Activated CD8-positive, alpha-beta memory T cell treated with anti-CD3 and anti-CD28 coated beads, Interleukin-2, amount 50 U/mL, for 24 hours (primary cell): ENCODE data around the gene ARMH1.

ENCODE experiments used
- DNase-seq: peaks from one replicate; pipeline ENCODE4 v3.0.0-alpha.2; 2020; ENCODE audit errors: extremely low read depth

ARMH1 gene

DNA sequence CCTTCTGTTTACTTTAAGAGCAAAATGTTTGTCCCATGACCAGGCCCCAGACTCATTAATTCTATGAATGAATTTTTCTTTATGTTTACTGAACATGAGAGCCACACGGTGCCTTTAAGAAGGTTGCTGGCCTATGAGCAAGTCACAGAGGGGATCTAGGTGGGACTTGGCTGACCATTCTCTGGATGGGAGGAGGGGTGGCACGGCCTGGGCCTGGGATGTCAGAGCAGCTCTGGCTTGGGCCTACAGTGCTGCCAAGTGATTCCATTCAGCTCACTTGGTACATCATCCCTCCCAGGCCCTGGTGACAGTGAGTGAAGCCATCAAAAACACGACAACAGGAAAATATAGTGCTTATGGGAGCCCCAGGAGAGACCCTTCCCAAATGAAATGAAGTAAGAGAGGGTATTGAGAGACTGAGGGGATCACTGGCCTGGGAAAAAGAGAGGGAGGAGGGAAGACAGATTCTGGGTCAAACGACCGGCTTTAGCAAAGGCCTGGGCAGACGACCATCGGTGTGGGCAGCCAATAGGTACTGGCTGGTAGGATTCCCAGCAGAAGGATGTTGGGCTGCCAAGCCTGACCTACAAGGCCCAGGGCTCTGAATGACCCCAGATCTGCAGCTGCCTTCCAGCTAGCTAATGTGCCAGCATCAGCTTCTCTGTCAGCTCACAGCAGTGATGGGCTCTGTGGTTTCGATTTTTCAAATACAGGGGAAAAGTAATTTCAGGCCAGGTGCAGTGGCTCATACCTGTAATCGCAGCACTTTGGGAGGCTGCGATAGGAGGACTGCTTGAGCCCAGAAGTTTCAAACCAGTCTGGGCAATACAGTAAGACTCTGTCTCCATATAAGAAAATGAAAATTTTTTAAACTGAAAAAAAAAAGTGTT is 3.5 kb upstream of the ARMH1 start:
- no peak for DNase-seq

- DNase-seq = no peak
Observed at GRCh38 chr1:44672254-44672955, 2.1 kb upstream of the ARMH1 start.

DNA sequence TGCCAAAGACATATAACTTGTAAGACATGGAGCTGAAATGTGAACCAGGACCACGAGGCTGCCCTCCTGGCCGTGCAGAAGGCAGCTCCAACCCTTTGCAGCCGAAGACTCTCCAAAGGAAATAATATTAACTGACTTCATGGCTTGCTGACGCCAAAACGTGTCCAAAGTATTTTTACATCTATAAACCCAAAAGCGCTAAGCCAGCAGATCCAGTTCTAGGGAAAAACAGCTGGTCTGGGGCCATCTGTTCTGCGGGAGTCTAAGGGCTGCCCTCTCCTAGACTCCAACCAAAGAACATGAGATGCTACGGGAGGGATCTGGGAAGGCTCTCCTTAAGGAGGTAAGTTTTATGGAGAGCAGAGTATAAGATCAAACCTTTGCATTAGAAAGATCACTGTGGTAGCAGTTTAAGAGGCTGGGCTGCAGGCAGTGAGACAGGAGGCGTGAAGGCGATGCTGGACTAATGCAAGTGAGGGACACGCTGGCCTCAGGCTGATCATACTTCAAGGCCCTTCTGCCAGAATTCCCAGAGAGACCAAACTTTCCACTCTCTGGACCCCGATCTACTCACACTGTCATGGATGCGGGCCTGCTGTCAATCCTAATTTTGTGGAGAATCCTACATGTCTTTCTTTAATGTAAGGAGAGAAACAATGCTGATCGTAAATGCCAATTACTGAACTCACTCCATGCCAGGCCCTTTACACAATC is 1.4 kb upstream of the ARMH1 start:
- DNase-seq = no peak

DNA sequence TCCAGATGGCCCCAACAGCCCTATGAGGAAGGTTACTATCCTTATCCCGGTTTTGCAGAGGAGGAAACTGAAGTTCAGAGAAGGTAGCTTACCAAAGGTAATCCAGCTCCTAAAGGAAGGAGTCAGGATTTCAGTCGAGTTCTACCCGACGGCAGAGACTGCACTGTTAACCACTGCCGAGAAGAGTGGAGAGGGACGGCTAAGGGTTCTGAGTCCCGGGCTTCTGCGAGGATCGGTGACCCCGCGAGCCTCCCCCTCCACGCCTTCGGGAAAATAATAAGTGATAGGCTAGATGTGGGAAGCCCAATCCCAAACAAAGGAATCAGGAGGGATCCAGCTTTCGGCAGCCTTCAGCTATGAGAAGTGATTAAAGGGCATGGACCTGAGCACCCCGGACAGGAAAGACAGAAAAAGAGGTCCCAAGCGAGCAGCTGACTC is 820 bp upstream of the ARMH1 start:
- DNase-seq = no peak

DNA sequence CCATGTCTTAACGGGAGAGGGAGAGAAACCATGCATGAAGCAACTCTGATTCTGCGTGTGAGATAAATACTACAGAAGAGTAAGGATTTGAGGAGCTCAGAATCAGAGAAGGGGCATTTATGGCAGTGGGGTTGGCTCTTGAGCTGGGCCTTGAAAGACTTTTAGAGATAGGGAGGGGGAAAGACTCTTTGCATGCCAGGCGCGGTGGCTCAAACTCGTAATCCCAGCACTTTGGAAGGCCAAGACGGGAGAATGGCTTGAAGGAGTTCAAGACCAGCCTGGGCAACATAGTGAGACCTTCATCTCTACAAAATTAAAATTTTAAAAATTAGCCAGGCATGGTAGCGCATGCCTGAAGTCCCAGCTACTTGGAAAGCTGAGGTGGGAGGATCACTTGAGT is 672 bp downstream of the ARMH1 start:
- no peak for DNase-seq

DNA sequence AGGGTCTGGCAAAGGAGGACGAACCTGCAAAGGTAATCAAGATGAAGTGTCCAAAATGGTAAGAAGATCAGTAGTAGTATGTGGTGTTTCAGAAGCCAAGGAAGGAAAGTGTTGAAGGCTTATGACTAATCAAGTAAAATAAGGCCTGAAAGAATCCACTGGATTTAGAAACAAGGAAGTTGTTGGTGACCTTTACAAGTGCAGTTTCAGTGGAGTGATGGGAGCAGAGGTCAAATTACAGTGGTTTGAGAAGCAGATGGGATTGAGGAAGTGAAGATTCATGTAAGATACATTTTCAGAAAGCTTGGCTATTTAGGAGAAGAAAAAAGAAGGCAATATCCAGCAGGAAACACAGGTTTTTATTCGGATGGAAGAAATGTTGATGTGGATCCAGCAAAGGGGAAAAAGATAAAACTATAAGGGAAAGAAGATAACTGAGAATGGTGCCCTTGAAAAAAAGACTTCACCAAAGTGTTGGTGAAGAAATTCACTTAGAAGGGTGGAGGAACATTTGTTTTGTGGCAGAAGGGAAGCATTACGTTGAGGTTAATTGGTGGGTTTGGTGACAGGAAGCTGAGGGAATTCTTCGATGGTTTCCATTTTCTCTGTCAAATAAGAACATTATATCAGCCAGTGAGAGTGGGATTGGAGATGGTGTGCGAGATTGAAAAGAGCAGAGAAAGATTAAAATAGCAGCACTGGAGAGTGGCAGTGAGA is 2.1 kb downstream of the ARMH1 start:
- no peak for DNase-seq

DNA sequence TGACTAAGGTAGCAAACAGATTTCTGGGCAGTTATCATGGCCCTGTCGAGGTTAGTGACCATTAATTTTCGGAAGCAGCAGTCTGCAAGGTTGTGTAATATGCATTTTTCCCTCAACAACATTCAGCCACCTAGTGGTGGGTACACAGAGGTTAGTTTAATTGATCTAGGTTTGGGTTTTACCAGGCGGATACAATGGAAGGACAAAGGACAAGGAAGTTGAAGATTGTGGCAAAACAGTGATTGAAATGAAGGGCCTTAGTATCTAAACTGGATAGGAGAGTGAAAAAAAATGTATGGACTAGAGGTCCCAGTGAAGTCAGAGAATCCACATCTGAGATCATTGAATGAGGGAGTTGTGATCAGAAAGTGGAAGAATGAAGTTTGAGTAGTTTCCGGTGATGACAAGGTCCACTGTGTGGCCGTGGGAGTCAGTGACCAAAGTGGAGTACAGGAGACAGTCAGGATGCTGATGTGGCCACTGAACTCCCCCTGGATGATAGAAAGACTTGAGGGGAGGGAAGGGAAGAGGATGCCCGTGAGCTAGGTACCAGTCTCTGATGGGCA is 2.8 kb downstream of the ARMH1 start:
- no peak for DNase-seq

DNA sequence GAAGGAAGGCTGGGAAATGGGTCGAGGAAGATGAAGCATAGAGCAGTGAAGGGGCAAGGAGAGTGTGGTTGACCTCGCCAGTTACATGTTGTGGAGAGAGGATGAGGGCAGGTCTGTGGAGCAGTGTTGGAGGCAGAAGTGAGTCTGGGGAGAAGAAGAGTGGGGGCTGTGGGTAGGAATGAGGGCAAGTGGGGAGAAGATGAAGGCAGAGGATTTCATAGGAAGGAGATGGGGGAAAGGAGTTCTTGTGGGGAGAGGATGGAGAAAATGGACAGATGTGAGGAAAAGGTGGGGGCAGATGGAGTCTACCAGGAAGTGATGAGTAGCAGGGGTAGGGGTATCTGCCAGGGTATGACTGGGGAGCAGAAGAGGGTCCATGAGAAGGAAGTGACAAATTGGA is 3.6 kb downstream of the ARMH1 start:
- DNase-seq = no peak

DNA sequence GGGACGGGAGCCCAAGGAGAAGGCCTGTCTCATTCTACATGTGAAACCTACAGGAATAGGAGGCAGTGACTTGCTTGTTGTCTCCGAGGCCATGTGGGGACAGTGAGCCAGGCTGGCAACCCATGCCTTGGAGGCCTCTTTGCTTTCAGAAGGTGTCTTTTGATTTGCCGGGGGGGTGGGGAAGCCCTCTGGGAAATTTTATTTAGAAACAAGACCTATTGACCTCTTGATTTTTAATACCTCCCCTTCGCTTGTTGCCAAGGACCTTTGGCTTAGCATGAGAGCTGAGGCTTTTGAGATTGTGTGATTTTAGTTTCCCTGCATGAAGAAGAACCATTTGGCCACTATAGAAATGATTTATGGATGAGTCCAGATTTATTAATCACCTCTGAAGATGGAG is 4.1 kb downstream of the ARMH1 start:
- no peak for DNase-seq

- DNase-seq = no peak
Observed at GRCh38 chr1:44679468-44679867, 5.0 kb downstream of the ARMH1 start.

GRCh38 chr1:44681905-44682882 is 7.7 kb downstream of the ARMH1 start:
- DNase-seq = no peak

- no peak for DNase-seq
Observed at GRCh38 chr1:44682883-44683265, 8.4 kb downstream of the ARMH1 start.

DNA sequence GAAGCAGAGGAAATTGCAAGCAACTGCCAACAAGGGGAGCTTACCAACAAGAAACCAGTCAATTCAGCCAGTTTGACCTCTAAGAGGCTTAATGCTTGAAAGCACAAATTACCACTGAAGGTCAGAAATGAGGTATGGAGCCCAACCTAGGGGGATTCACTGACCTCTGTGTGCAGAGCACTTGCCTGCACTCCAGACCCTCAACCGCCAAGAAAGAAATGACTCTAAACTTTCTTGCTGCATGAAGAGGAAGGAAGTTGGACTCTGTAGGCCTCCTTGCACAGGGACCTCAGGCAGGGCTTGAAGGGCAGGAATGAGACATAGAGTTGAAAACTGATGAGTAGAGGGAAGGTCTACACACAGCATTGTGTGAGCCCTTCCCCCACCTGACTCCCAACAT is 10.0 kb downstream of the ARMH1 start:
- DNase-seq = no peak

GRCh38 chr1:44685218-44685617 is 10.7 kb downstream of the ARMH1 start:
- no peak for DNase-seq

DNA sequence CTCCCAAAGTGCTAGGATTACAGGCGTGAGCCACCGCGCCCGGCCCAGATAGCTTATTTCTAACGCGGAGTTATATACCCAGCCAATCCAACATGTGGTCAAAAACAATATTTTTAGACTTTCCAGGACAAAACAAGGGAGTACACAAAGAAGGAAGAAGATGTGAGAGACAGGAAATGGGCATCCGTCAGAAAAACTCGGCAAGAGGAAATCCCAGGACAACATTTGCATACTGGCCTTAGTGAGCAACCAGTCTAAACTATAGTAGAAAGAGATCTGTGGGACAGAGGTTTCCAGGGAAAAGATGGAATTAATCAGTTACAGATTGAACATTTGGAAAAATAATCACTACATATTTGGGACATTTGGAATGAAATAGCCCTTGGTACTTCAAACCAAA is 11.4 kb downstream of the ARMH1 start:
- no peak for DNase-seq

DNA sequence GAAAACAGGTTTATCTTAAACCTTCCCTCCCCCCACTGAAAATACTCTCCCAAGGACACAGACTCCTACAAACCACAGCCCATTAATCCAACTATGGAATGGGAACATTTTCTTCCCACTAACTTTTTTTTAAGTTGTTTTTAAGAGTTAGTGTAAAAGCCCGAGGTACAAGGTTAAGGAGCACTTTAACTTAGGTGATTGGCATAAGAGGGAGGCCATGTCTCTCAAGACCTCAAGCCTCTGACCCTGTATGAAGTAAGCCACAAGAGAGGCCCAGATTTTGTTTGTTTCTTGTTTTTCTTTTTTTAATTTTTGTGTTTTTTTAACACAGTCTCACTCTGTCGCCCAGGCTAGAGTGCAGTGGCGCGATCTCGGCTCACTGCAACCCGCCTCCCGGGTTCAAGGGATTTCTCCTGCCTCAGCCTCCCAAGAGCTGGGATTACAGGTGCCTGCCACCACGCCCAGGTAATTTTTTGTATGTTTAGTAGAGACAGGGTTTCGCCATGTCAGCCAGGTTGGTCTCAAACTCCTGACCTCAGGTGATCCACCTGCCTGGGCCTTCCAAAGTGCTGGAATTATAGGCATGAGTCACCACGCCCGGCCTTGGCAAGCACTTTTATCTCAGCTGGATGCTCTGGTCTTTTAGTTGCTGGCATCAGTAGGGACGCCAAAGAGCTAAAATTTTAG is 14.4 kb downstream of the ARMH1 start:
- DNase-seq = no peak

GRCh38 chr1:44689447-44689765 is 14.9 kb downstream of the ARMH1 start:
- DNase-seq = no peak

DNA sequence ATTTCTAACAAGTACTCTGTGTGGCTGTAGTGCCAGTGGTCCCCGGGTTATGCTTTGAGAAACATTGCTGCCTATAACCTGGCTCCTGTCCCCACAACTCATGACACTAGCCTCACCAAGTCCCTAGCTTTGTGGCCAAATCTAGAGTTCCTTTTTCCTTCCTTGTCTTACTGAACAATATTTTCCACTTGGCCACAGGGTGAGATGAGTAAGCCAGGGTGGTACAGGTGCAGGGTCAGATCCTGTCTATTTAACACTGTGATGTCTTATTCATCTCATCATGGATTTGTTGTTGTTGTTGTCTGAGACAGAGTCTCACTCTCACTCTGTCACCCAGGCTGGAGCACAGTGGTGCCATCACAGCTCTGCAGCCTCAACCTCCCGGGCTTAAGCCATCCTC is 18.6 kb downstream of the ARMH1 start:
- DNase-seq = no peak

- no peak for DNase-seq
Observed at GRCh38 chr1:44693900-44694299, 19.4 kb downstream of the ARMH1 start.

DNA sequence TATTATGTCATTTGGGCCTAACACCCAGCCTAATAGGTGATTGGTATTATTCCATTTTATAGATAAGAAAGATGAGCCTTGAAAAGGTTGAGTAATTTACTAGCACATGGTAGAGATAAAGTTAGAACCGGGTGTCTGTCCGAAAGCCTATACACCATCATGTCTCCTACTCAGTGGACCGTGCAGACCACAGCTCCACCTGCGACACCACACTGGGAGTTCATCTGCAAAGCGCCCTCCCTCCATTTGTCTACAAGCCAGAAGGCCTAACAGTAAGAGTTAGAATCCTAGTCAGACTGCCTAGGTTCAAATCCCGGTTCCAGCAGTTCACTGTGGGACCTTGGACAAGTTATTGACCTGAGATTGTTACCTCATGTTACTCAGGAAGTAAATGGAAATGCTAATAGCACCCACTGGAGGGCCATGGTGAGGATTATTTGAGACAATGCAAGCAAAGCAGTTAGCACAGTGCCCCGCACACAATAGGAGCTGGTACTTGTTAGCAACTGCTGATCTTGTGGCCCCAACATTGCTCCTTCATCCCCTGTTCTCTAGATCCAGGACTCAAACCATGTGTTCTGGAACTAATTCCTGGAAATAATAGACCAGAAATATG is 20.5 kb downstream of the ARMH1 start:
- DNase-seq = no peak
